Hypothalamus (tissue), 51 donors: ENCODE data around the gene FEZF1.

Experiments used
- DNase-seq, 51 donors: peaks; one replicate each; lab custom pipeline; 2025; lab: John Stamatoyannopoulos, UW

Gene FEZF1

DNA sequence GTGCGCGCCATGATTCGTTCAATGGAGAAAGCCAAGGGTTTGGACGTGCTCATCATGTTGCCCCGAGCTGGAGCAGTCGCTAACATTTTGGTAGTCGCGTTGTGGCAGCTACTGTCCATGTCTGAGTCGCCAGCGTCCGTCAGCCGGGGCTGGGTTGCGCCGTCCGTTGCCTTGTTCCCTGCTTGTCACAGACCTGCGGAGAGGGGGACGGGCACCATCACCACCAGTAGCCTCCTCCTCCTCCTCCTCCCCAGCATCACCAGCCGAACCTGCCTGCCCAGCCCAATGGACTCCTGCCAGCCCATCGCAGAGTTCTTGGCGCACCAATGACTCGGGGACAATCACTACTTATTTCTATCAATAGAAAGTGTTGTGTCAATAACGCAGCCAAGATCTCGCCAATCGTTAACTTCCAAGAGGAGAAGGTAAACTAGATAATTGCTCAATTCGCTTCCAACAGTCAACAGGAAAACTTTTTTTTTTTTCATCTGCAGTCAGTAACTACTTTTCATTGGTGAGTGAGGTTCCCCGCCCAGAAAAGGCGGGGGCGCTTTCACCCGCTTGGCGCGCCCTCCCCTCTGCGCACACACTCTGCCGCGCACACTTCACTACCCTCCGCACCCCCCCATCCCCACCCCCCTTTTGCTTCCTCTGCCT lies at the start of gene FEZF1:
Gene FEZF1, minus strand, starts transcription at position 432 of the 657 bp plus-strand sequence. Its CDS starts 313 bp downstream, at position 119.
- DNase-seq, result peak in 7 of 51 donors; percentile 16 to 58 (median 40)

- DNase-seq, result no peak
Observed at GRCh38 chr7:122352454-122352853, 47.9 kb upstream of the FEZF1 start.

- DNase-seq, result no peak
Observed at GRCh38 chr7:122350701-122351100, 46.2 kb upstream of the FEZF1 start.

DNA sequence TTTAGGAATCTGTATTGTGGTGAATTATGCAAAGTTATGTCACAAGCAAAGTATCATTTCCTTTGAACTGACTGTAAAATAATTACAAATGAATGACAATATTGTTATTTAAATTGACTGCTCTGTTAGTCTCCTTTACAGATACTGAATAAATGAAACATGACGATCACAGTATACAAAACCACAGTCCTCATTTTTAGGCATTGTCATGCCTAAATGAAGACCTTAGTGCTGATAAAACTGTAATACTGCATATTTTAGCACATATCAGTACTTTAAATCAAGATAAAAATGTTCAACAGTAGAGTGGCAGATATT lies 39.7 kb upstream of the FEZF1 start:
- no peak for DNase-seq

GRCh38 chr7:122343601-122344302 lies 39.2 kb upstream of the FEZF1 start:
- DNase-seq, result no peak

DNA sequence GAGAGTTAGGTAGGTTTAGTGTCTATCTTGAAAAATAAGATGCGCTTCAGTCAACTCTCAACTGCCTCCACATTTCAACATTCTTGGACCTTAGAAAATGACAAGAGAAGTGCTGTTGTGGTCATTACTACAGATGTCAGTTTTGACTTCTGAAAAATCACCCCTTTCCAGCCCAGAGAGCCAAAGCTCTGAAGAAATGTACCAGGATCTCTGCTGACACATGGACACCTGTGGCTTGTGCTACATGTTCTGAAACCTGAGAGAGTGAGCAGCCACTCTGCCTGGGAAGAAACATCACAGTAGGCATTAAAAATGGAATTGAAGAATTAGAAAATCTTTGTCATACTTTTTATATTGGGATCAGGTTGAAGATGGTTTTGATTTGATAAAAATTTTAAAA lies 35.9 kb upstream of the FEZF1 start:
- DNase-seq, result no peak

GRCh38 chr7:122339145-122339904 lies 34.8 kb upstream of the FEZF1 start:
- no peak for DNase-seq

DNA sequence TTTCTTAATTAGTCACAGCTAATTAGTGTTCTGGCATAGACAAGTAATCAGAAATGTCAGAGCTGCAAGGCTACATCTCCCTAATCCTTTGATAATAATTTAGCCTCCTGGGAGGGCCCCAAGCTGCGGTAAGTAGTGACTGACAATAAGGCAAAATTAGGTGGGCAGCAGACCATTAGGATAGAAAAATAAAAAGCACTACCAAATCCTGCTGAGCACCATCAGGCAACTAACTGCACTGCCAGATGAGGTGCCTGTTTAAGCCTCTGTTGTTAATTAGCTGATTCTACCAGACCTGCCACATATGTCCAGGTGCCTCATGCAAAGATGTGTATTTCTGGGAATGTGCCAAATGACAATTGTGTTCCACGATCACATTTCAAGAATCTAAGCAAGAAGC lies 32.5 kb upstream of the FEZF1 start:
- DNase-seq, result no peak

GRCh38 chr7:122329145-122329802 lies 24.7 kb upstream of the FEZF1 start:
- DNase-seq, result peak in 4 of 51 donors; percentile 5 to 26 (median 16)

DNA sequence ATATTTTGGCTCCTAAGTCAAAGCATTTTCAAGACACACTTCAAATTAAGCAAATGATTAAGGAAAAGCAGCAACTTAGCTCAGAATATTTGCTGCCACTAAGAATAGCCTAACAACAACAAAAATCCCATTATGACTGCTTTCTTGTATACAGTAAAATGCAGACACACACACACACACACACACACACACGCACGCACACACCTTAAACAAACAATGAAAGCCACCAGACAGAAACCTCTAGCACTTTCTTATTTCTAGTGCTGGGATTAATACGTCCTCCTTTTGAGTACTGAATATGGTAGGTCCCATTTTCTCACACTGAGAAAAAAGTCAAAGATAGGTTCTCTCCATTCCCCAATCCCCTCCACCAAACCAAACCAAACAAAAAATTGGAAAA lies 23.4 kb upstream of the FEZF1 start:
- no peak for DNase-seq

DNA sequence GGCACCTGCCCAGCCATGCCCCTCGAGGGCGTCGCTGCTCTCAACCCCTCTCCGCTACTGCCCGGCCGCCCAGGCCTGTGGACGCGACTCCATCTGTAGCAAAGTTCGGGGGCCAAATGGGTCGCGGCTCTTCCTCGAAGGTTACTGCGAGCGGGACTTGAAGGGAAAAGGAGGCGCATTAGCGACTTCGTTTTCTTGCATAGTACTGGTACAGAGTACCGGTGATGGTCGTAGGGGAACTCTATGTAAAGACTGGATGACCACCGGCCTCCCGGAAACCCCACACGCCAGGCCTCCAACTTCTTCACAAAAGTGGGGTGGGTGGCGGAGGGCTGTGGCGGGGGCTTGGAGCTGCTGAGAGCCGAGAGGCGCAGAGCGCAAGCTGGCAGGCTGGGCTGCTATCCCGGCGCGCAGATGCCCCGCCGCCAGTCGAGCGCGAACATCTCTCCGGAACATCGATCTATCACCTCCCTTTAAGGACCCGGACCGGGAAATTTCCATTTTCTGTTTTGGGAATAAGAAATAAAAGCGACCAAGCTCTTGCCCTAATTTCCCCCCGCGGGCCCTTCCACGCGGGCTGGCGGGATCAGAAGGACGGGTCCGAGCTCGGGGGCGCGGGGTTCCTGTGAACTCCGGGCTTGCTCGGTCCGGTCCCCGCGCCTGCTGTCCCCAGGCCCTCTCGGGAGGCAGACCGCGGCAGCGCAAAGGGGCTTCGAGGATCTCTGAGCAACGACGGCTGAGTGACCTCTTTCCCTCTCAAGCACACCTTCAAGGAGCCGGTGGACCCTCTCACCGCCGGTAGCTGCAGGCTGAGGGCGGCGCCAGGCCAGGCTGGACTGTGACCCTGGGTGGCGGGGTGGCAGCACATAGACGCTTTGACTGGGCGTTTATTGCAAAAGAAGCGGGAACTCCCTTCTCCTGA lies 12.2 kb upstream of the FEZF1 start:
- DNase-seq, result peak in 2 of 51 donors; percentile 6

DNA sequence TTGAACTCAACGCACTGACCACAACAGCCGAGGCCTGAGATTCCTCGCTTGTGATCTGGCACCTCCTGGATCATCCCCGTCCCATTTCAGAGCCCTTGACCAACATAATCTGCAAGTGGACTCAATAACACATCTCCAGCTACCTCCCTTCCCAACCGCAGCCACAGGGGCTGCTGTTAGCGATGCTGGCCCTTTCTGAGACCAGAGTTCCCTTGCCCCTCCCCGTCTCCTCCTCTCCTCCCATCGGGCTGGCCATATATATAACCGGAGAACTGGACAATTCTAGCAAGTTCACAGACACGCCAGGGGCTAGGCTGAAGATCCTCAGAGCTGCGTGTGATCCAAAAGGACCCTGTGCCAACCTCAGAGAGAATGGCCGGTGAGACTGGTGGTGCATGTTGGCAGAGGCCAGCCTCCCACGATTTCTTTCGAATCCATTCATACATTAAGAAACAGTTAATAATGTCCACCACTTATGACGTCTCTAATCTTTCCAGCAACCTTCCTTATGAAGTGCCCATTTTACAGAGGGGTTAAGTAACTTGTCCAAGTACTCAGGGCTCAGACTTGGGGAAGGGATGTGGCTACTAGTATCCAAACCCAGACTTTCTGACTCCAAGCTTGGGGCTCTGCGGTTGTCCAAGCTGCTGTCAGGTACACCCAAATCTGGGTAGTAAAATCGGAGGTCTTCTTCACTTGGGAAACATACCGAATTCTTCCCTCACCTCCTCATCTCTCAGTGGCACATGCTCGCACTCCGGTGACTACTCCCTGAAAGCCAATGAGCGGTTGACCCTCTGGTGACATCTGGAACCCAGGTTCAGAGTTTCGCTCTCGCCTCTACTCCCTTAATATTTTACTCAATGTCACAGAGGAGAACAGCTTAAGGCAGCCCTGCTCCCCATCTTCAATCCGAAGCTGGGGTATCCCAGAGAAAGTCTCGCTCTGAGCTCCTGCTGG lies 11.2 kb upstream of the FEZF1 start:
- DNase-seq, result no peak

DNA sequence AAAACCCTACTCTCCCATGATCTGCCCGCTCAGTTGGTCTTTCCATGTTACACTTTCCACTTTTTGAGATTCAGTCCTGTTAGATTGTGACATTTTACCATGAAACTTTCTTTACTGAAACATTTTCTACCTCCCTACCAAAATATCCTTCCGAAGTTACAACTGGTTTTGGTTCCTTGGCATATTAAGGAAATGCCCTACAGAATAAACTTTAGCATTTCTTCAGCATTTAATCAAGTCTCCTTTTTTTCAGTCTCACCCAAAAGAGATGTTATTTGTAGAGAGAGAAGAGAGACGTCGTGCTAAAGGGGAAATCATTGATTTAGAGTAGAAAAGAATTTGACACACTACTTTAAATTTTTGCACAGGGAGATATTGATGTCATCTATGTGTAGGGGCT lies 9.7 kb upstream of the FEZF1 start:
- no peak for DNase-seq

GRCh38 chr7:122312789-122313188 lies 8.2 kb upstream of the FEZF1 start:
- DNase-seq, result no peak

- peak in 8 of 51 donors; percentile 21 to 46 (median 38) for DNase-seq
Observed at GRCh38 chr7:122311734-122312450, 7.3 kb upstream of the FEZF1 start.

GRCh38 chr7:122311050-122311700 lies 6.6 kb upstream of the FEZF1 start:
- DNase-seq, result no peak

DNA sequence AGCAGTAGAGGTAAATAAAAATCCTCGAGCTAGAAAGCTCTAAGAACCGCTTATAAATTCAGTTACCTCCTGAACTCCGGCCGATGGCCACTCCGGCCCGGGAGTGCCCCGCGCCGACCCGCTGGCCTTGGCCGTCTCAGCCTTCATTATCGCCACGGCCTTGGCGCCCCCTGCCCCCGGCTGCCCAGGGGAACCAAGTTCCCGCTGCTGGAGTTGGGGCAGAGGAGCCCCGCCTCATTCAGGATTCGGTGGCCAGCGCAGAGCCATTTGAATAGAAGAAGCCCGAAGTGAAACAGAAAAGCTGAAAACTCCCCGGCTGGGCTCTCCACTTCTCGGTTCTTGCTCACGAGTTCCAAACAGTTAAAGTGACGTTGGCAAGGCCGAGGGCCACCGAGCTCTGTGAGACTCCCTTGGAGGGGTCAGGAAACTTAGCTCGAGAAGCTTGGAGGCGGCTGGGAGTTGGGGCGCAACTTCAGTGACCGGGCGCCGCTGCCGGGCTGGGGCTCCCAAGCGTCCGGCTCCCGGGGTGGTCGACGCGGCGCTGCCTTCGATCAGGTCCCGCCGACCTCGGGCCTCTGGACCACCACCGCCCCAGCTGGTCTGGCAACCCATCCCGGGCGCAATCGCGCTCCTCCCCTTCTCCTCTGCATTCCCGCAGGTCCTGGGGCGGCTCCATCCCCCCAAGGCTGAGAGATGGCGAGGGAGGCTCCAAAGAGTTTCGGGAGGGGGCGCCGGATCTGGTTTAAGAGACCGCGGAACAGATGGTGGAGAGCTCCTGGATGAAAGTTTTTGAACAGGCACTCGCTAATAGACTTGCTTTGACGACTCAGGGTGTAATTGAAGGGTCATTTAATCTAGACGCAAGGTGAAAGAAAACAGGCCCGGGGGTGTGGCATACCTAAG lies 5.8 kb upstream of the FEZF1 start:
- peak in 2 of 51 donors; percentile 56 to 68 for DNase-seq
